Islet precursor cell (in vitro differentiated cells): Measurements from ENCODE around the gene MANF.
"Not testable (repeated sequence)": the region's sequence is repeated elsewhere in the genome, so short reads cannot be mapped to it uniquely, and the experiment has no call there.

ENCODE experiments used
- DNase-seq: peaks from one replicate; pipeline ENCODE4 v3.0.0-alpha.2; 2018

Gene MANF

GRCh38 chr3:51384726-51385473 lies at the start of gene MANF:
TSS of gene MANF (plus strand) at chr3:51385291. CDS start at chr3:51385343, 52 bp downstream.
- DNase-seq = peak; percentile 99

- DNase-seq = peak; percentile 31
These were observed 48.8 kb upstream of the MANF start for GRCh38 chr3:51336261-51336660.

GRCh38 chr3:51337666-51338065 lies 47.4 kb upstream of the MANF start:
- peak; percentile 12 for DNase-seq

GRCh38 chr3:51338632-51339031 lies 46.5 kb upstream of the MANF start:
- DNase-seq = peak; percentile 23

GRCh38 chr3:51340013-51340829 lies 44.9 kb upstream of the MANF start:
- DNase-seq = peak; percentile 89

GRCh38 chr3:51340989-51341636 lies 44.0 kb upstream of the MANF start:
- DNase-seq = peak; percentile 52

- peak; percentile 46 for DNase-seq
These were observed 41.0 kb upstream of the MANF start for GRCh38 chr3:51343918-51344687.

- no peak for DNase-seq
These were observed 34.3 kb upstream of the MANF start for GRCh38 chr3:51350751-51351150.

- DNase-seq = no peak
These were observed 32.0 kb upstream of the MANF start for GRCh38 chr3:51353131-51353530.

- DNase-seq = no peak
These were observed 31.4 kb upstream of the MANF start for GRCh38 chr3:51353691-51354090.

GRCh38 chr3:51354172-51354571 lies 30.9 kb upstream of the MANF start:
- no peak for DNase-seq

- no peak for DNase-seq
These were observed 30.1 kb upstream of the MANF start for GRCh38 chr3:51354731-51355615.

- DNase-seq = no peak
These were observed 29.1 kb upstream of the MANF start for GRCh38 chr3:51355891-51356578.

GRCh38 chr3:51357856-51358255 lies 27.2 kb upstream of the MANF start:
- no peak for DNase-seq

GRCh38 chr3:51358981-51359380 lies 26.1 kb upstream of the MANF start:
- DNase-seq = no peak

- DNase-seq = no peak
These were observed 24.3 kb upstream of the MANF start for GRCh38 chr3:51360806-51361205.

- DNase-seq = no peak
These were observed 23.3 kb upstream of the MANF start for GRCh38 chr3:51361746-51362145.

- DNase-seq = no peak
These were observed 22.6 kb upstream of the MANF start for GRCh38 chr3:51362476-51362875.

- DNase-seq = not testable (repeated sequence)
These were observed 16.8 kb upstream of the MANF start for GRCh38 chr3:51368276-51368675.

- DNase-seq = no peak
These were observed 13.0 kb upstream of the MANF start for GRCh38 chr3:51371943-51372557.
